Measurements from ENCODE around the gene ATG7. TPM values are rescaled to one million over a fixed set of nuclear protein-coding genes. Genes with fewer than 3 reads are reported as not detected.

ATG7 gene
- total and polyA plus RNA-seq, 10 of the 15 experiments (the other 5 are each of a cell fraction or from before 2014, with no cell fraction given) = 13.5 to 49.5 (median 26.4) TPM

DNA sequence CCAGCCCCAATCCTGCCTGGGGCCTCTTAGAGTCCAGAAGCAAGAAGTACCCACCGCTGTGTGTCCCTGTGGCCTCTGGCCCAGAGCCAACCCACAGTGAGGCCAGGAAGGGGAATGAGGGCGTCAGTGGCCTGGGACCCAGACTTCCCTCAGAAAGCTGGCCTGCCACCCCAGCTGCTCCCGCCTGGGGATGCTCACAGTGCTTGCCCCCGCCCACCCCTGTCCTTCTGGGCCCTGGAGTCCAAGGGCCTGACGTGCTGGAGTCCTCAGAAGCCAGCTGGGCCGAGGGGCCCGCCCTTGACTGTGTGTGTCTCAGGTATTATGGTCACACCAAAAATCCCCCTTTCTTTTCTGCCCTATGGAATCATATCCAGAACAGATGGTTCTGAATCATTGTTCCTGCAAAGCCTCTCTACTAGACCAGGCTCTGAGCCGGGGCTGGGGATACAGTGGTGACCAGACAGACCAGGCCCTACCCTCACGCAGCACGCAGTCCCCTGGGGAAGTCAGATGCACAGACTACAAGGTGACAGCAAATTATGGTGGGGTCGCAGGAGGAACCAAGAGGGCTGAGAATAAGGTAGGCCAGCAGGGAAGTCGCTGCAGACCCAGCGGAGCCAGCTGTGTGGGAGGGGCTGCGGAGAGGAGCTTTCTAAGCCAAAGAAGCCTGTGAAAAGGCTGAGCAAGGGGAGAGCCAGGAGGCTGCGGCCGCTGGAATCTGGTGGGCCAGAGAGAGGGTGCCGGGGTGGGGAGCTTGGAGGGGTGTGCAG, 272.4 kb downstream of the ATG7 start:
- Histone ChIP-seq H3K4me2 (ENCODE audit: control insufficient read depth, insufficient read depth) (no peak overlapping the region), H4K20me1 (ENCODE audit: control insufficient read depth, insufficient read depth) (no peaks in the 10 kb centered on the region), H3K9me3 (replicated peaks; ENCODE audit: control insufficient read depth, insufficient read depth, low read length) (no peaks in the 10 kb centered on the region; the same call in 2 of the 3 replicates), H3K36me3 (ENCODE audit: control insufficient read depth in 2 of 2, insufficient read depth in 2 of 2, low read length in 1 of 2) (no peaks in the 10 kb centered on the region), H3K9ac (ENCODE audit: control insufficient read depth, insufficient read depth, low read length) (no peak overlapping the region), H3K4me3 (no peak overlapping the region), H3K27me3 (replicated peaks in 1 of 2; ENCODE audit: control insufficient read depth in 2 of 2, insufficient read depth in 2 of 2, low read length in 1 of 2) (no peaks in the 10 kb centered on the region), H3K27ac (ENCODE audit: control insufficient read depth, insufficient read depth) (no peak overlapping the region), H3K4me1 (ENCODE audit: control insufficient read depth, insufficient read depth, low read length) (no peaks in the 10 kb centered on the region), H3K79me2 (ENCODE audit: control insufficient read depth, insufficient read depth, low read length) (no peaks in the 10 kb centered on the region), H2AFZ (ENCODE audit: control insufficient read depth, low read depth, low read length) (no peak overlapping the region)
- intact Hi-C loops (cut with micrococcal nuclease; ENCODE audit: unreplicated experiment) = no loop called here
- POLR2A ChIA-PET = no interaction called here
- WGBS (ENCODE audit: insufficient coverage, insufficient replicate concordance, low lambda C conversion rate, missing lambda C conversion rate) = 84% methylated on average over 17 of the region's 17 CpGs
- SMC1A ChIA-PET (ENCODE audit: uncharacterized antibody, unreplicated experiment) = no interaction called here
- FAIRE-seq = no peak
- no peak for DNase-seq (ENCODE audit: low read depth, low spot score)
- no peak for ATAC-seq
- CTCF ChIA-PET = no interaction called here
- RAD21 ChIA-PET (ENCODE audit: unreplicated experiment) = no interaction called here
- in situ Hi-C loops (cut with MboI) = no loop called here
- no TSS peak for BruUV-seq (replicated peaks)
- TF ChIP-seq MTA2 (IDR thresholded peaks at IDR 0.05; ENCODE audit: low read depth) (no peak), POU2F2 (IDR thresholded peaks at IDR 0.05; ENCODE audit: borderline replicate concordance, low read depth, low read length) (no peak), SP1 (IDR thresholded peaks at IDR 0.05; ENCODE audit: low read depth, low read length) (no peak), ATF7 (IDR thresholded peaks at IDR 0.05; ENCODE audit: low read depth) (no peak)
- TF ChIP-seq, protein P1, sequence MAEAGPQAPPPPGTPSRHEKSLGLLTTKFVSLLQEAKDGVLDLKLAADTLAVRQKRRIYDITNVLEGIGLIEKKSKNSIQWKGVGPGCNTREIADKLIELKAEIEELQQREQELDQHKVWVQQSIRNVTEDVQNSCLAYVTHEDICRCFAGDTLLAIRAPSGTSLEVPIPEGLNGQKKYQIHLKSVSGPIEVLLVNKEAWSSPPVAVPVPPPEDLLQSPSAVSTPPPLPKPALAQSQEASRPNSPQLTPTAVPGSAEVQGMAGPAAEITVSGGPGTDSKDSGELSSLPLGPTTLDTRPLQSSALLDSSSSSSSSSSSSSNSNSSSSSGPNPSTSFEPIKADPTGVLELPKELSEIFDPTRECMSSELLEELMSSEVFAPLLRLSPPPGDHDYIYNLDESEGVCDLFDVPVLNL (IDR thresholded peaks at IDR 0.05; ENCODE audit: low read depth, low read length) = no peak
- TF ChIP-seq, protein P2, sequence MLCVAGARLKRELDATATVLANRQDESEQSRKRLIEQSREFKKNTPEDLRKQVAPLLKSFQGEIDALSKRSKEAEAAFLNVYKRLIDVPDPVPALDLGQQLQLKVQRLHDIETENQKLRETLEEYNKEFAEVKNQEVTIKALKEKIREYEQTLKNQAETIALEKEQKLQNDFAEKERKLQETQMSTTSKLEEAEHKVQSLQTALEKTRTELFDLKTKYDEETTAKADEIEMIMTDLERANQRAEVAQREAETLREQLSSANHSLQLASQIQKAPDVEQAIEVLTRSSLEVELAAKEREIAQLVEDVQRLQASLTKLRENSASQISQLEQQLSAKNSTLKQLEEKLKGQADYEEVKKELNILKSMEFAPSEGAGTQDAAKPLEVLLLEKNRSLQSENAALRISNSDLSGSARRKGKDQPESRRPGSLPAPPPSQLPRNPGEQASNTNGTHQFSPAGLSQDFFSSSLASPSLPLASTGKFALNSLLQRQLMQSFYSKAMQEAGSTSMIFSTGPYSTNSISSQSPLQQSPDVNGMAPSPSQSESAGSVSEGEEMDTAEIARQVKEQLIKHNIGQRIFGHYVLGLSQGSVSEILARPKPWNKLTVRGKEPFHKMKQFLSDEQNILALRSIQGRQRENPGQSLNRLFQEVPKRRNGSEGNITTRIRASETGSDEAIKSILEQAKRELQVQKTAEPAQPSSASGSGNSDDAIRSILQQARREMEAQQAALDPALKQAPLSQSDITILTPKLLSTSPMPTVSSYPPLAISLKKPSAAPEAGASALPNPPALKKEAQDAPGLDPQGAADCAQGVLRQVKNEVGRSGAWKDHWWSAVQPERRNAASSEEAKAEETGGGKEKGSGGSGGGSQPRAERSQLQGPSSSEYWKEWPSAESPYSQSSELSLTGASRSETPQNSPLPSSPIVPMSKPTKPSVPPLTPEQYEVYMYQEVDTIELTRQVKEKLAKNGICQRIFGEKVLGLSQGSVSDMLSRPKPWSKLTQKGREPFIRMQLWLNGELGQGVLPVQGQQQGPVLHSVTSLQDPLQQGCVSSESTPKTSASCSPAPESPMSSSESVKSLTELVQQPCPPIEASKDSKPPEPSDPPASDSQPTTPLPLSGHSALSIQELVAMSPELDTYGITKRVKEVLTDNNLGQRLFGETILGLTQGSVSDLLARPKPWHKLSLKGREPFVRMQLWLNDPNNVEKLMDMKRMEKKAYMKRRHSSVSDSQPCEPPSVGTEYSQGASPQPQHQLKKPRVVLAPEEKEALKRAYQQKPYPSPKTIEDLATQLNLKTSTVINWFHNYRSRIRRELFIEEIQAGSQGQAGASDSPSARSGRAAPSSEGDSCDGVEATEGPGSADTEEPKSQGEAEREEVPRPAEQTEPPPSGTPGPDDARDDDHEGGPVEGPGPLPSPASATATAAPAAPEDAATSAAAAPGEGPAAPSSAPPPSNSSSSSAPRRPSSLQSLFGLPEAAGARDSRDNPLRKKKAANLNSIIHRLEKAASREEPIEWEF (IDR thresholded peaks at IDR 0.05; ENCODE audit: insufficient replicate concordance, low read depth, low read length) = no peak
